ENCODE measurements around the gene ADGRB2.

ADGRB2 gene

GRCh38 chr1:31795096-31795675, 31.0 kb upstream of the ADGRB2 start:
- H3K4me3 ChIP-seq (ENCODE audit: low read depth in 1 of 2, low read length in 2 of 2) = no peak overlapping the region
- H3K79me2 ChIP-seq (ENCODE audit: insufficient read depth, low read length) = no peaks in the 10 kb centered on the region
- no peaks in the 10 kb centered on the region for H3K27me3 ChIP-seq (ENCODE audit: insufficient read depth, low read length, poor library complexity)
- no peak for DNase-seq
- H3K9me3 ChIP-seq (ENCODE audit: insufficient read depth, low read length, severe bottlenecking) = no peaks in the 10 kb centered on the region
- no peaks in the 10 kb centered on the region for H4K20me1 ChIP-seq (ENCODE audit: insufficient read depth, low read length)
- H2AFZ ChIP-seq (ENCODE audit: low read depth, low read length) = no peak overlapping the region
- no peak overlapping the region for H3K9ac ChIP-seq (ENCODE audit: low read depth, low read length)
- no peak overlapping the region for H3K27ac ChIP-seq (ENCODE audit: low read length)
- H3K36me3 ChIP-seq (ENCODE audit: insufficient read depth, low read length) = no peaks in the 10 kb centered on the region
- H3K4me2 ChIP-seq (ENCODE audit: insufficient read depth, low read length) = no peak overlapping the region
- TF ChIP-seq CTCF (IDR thresholded peaks at IDR 0.05; ENCODE audit: borderline replicate concordance, extremely low read depth, low read length, poor library complexity, severe bottlenecking) = no peak
- no peak for TF ChIP-seq EZH2 (IDR thresholded peaks at IDR 0.05; ENCODE audit: borderline replicate concordance, low read depth, low read length, severe bottlenecking)
- ATAC-seq (ENCODE audit: insufficient read depth, low read depth) = no peak
- no peaks in the 10 kb centered on the region; the same call in 1 of the 2 replicates for H3K4me1 ChIP-seq (ENCODE audit: insufficient read depth, low read length)

GRCh38 chr1:31793586-31794285, 29.6 kb upstream of the ADGRB2 start:
- Histone ChIP-seq H3K79me2 (ENCODE audit: insufficient read depth, low read length) (no peaks in the 10 kb centered on the region), H3K36me3 (ENCODE audit: insufficient read depth, low read length) (no peaks in the 10 kb centered on the region), H3K4me1 (ENCODE audit: insufficient read depth, low read length) (peaks cover 9% of the 10 kb centered on the region), H2AFZ (ENCODE audit: low read depth, low read length) (no peak overlapping the region), H3K4me2 (ENCODE audit: insufficient read depth, low read length) (no peak overlapping the region), H3K27me3 (ENCODE audit: insufficient read depth, low read length, poor library complexity) (no peaks in the 10 kb centered on the region), H3K9me3 (ENCODE audit: insufficient read depth, low read length, severe bottlenecking) (no peaks in the 10 kb centered on the region), H4K20me1 (ENCODE audit: insufficient read depth, low read length) (no peaks in the 10 kb centered on the region), H3K27ac (ENCODE audit: low read length) (no peak overlapping the region; the same call in 1 of the 2 replicates), H3K9ac (ENCODE audit: low read depth, low read length) (no peak overlapping the region), H3K4me3 (ENCODE audit: low read depth in 1 of 2, low read length in 2 of 2) (no peak overlapping the region)
- TF ChIP-seq EZH2 (IDR thresholded peaks at IDR 0.05; ENCODE audit: borderline replicate concordance, low read depth, low read length, severe bottlenecking) (no peak), CTCF (IDR thresholded peaks at IDR 0.05; ENCODE audit: borderline replicate concordance, extremely low read depth, low read length, poor library complexity, severe bottlenecking) (no peak)
- ATAC-seq (ENCODE audit: insufficient read depth, low read depth) = no peak
- DNase-seq = no peak

- Histone ChIP-seq H3K27me3 (ENCODE audit: insufficient read depth, low read length, poor library complexity) (no peaks in the 10 kb centered on the region), H3K36me3 (ENCODE audit: insufficient read depth, low read length) (no peaks in the 10 kb centered on the region), H3K4me3 (ENCODE audit: low read depth in 1 of 2, low read length in 2 of 2) (no peak overlapping the region), H3K9me3 (ENCODE audit: insufficient read depth, low read length, severe bottlenecking) (no peaks in the 10 kb centered on the region), H3K4me2 (ENCODE audit: insufficient read depth, low read length) (no peak overlapping the region), H3K4me1 (ENCODE audit: insufficient read depth, low read length) (peaks cover 15% of the 10 kb centered on the region), H3K79me2 (ENCODE audit: insufficient read depth, low read length) (no peaks in the 10 kb centered on the region), H3K9ac (ENCODE audit: low read depth, low read length) (no peak overlapping the region), H4K20me1 (ENCODE audit: insufficient read depth, low read length) (no peaks in the 10 kb centered on the region), H2AFZ (ENCODE audit: low read depth, low read length) (no peak overlapping the region), H3K27ac (ENCODE audit: low read length) (no peak overlapping the region)
- DNase-seq (no peak), ATAC-seq (ENCODE audit: insufficient read depth, low read depth) (no peak)
- TF ChIP-seq EZH2 (IDR thresholded peaks at IDR 0.05; ENCODE audit: borderline replicate concordance, low read depth, low read length, severe bottlenecking) (no peak), CTCF (IDR thresholded peaks at IDR 0.05; ENCODE audit: borderline replicate concordance, extremely low read depth, low read length, poor library complexity, severe bottlenecking) (no peak)
These were observed 28.9 kb upstream of the ADGRB2 start for GRCh38 chr1:31793086-31793485.

Measured in DND-41 (cell line).